Measurements from ENCODE around the gene ANKRD33B. TPM values are rescaled to one million over a fixed set of nuclear protein-coding genes. Genes with fewer than 3 reads are reported as not detected.

The ANKRD33B gene
- total RNA-seq, 1 experiment from 2014 or later = 0.75 TPM

GRCh38 chr5:10622810-10623209 is 58.9 kb downstream of the ANKRD33B start:
- intact Hi-C loops (cut with micrococcal nuclease; ENCODE audit: unreplicated experiment) = no loop called here
- no peak for DNase-seq (ENCODE audit: low spot score)
- POLR2A ChIA-PET (ENCODE audit: low non-redundant PET) = no interaction called here
- H3K36me3 ChIP-seq (ENCODE audit: insufficient read depth, low read length, poor library complexity, severe bottlenecking) = no peaks in the 10 kb centered on the region
- peaks cover 3% of the 10 kb centered on the region for H3K9me3 ChIP-seq (ENCODE audit: low read depth, low read length, poor library complexity, severe bottlenecking)
- peaks cover 6% of the 10 kb centered on the region for H3K4me1 ChIP-seq (ENCODE audit: insufficient read depth, low read length, poor library complexity, severe bottlenecking)
- CTCF ChIA-PET = no interaction called here
- no peak overlapping the region for H3K27ac ChIP-seq (ENCODE audit: low read depth, low read length, poor library complexity, severe bottlenecking)
- H3K4me3 ChIP-seq (ENCODE audit: low read depth, low read length, poor library complexity, severe bottlenecking) = no peak overlapping the region
- no TSS peak for BruUV-seq (replicated peaks)
- H3K27me3 ChIP-seq (replicated peaks; ENCODE audit: insufficient read depth, low read depth, low read length, poor library complexity) = peaks cover 4% of the 10 kb centered on the region
- TF ChIP-seq CTCF (conservative IDR thresholded peaks at IDR 0.05; ENCODE audit: low read depth, low read length) (no peak), EZH2 (IDR thresholded peaks at IDR 0.05; ENCODE audit: borderline replicate concordance, low read depth, low read length, poor library complexity, severe bottlenecking) (no peak)

GRCh38 chr5:10623305-10623910 is 59.5 kb downstream of the ANKRD33B start:
- Histone ChIP-seq H3K9me3 (ENCODE audit: low read depth, low read length, poor library complexity, severe bottlenecking) (peaks cover 3% of the 10 kb centered on the region), H3K4me1 (ENCODE audit: insufficient read depth, low read length, poor library complexity, severe bottlenecking) (peaks cover 6% of the 10 kb centered on the region), H3K27ac (ENCODE audit: low read depth, low read length, poor library complexity, severe bottlenecking) (no peak overlapping the region), H3K4me3 (ENCODE audit: low read depth, low read length, poor library complexity, severe bottlenecking) (no peak overlapping the region), H3K36me3 (ENCODE audit: insufficient read depth, low read length, poor library complexity, severe bottlenecking) (no peaks in the 10 kb centered on the region), H3K27me3 (replicated peaks; ENCODE audit: insufficient read depth, low read depth, low read length, poor library complexity) (peaks cover 4% of the 10 kb centered on the region)
- DNase-seq (ENCODE audit: low spot score) = no peak
- BruUV-seq (replicated peaks) = no TSS peak
- POLR2A ChIA-PET (ENCODE audit: low non-redundant PET) = no interaction called here
- intact Hi-C loops (cut with micrococcal nuclease; ENCODE audit: unreplicated experiment) = no loop called here
- TF ChIP-seq EZH2 (IDR thresholded peaks at IDR 0.05; ENCODE audit: borderline replicate concordance, low read depth, low read length, poor library complexity, severe bottlenecking) = no peak
- no peak for TF ChIP-seq CTCF (conservative IDR thresholded peaks at IDR 0.05; ENCODE audit: low read depth, low read length)
- CTCF ChIA-PET = no interaction called here

GRCh38 chr5:10624206-10624605 is 60.3 kb downstream of the ANKRD33B start:
- DNase-seq (ENCODE audit: low spot score) = no peak
- Histone ChIP-seq H3K9me3 (ENCODE audit: low read depth, low read length, poor library complexity, severe bottlenecking) (peaks cover 3% of the 10 kb centered on the region), H3K4me1 (ENCODE audit: insufficient read depth, low read length, poor library complexity, severe bottlenecking) (peaks cover 6% of the 10 kb centered on the region), H3K27me3 (replicated peaks; ENCODE audit: insufficient read depth, low read depth, low read length, poor library complexity) (peaks cover under 1% of the 10 kb centered on the region), H3K27ac (ENCODE audit: low read depth, low read length, poor library complexity, severe bottlenecking) (no peak overlapping the region), H3K4me3 (ENCODE audit: low read depth, low read length, poor library complexity, severe bottlenecking) (no peak overlapping the region), H3K36me3 (ENCODE audit: insufficient read depth, low read length, poor library complexity, severe bottlenecking) (no peaks in the 10 kb centered on the region)
- BruUV-seq (replicated peaks) = no TSS peak
- ChIA-PET POLR2A (ENCODE audit: low non-redundant PET) (no interaction called here), CTCF (no interaction called here)
- no peak for TF ChIP-seq CTCF (conservative IDR thresholded peaks at IDR 0.05; ENCODE audit: low read depth, low read length)
- TF ChIP-seq EZH2 (IDR thresholded peaks at IDR 0.05; ENCODE audit: borderline replicate concordance, low read depth, low read length, poor library complexity, severe bottlenecking) = no peak
- intact Hi-C loops (cut with micrococcal nuclease; ENCODE audit: unreplicated experiment) = no loop called here

Data from A673 (cell line).